Activated CD8-positive, alpha-beta T cell treated with anti-CD3 and anti-CD28 coated beads for 36 hours (primary cell): ENCODE measurements around the gene LRMDA. TPM values are rescaled to one million over a fixed set of nuclear protein-coding genes. Genes with fewer than 3 reads are reported as not detected.

Experiments
- ATAC-seq: fragments of 200-7000 bp; cut with Tn5 transposase; one replicate; pipeline ENCODE4 v1.10.0; 2021; ENCODE audit warnings: mild to moderate bottlenecking, moderate library complexity
- CTCF ChIA-PET: fragments of 350-600 bp; sonication (Branson Sonifier 250); formaldehyde crosslinking; loops from one replicate; lab custom pipeline; 2021; ENCODE audit warnings: antibody characterized with exemption; lab: Charles Lee
- POLR2A ChIA-PET: fragments of 350-600 bp; sonication (Branson Sonifier 250); formaldehyde crosslinking; loops from one replicate; lab custom pipeline; 2021; ENCODE audit warnings: antibody characterized with exemption; lab: Charles Lee
- DNase-seq: peaks from one replicate; pipeline ENCODE4 v3.0.0-alpha.2; 2020
- H3K27ac Mint-ChIP-seq: one replicate; pipeline ENCODE4 v1.8.0; 2021; ENCODE audit warnings: mild to moderate bottlenecking, mixed read lengths
- H3K27me3 Mint-ChIP-seq: one replicate; pipeline ENCODE4 v1.8.0; 2021; ENCODE audit warnings: mixed read lengths
- H3K36me3 Mint-ChIP-seq: one replicate; pipeline ENCODE4 v1.8.0; 2021; ENCODE audit warnings: low read depth, mixed read lengths
- H3K4me1 Mint-ChIP-seq: one replicate; pipeline ENCODE4 v1.8.0; 2021; ENCODE audit warnings: low read depth, mixed read lengths
- H3K4me3 Mint-ChIP-seq: one replicate; pipeline ENCODE4 v1.8.0; 2021; ENCODE audit warnings: mild to moderate bottlenecking, moderate library complexity, mixed read lengths
- H3K9me3 Mint-ChIP-seq: one replicate; pipeline ENCODE4 v1.8.0; 2021; ENCODE audit warnings: mixed read lengths
- CTCF ChIP-seq: fragments of 200-600 bp; IDR thresholded peaks from one replicate; pipeline ENCODE4 v1.8.0; 2022; ENCODE audit warnings: antibody characterized with exemption, mild to moderate bottlenecking
- intact Hi-C: fragments of 100-400 bp; cut with micrococcal nuclease; formaldehyde crosslinking; loops from one replicate; pipeline ENCODE4 v1.10.0; 2022
- total RNA-seq, 2 experiments: library from RNA; stranded (reverse); gene quantifications; one replicate each; pipeline ENCODE4 v1.2.3, GENCODE V29; 2021

LRMDA gene
- total RNA-seq, 2 experiments from 2014 or later: not detected

DNA sequence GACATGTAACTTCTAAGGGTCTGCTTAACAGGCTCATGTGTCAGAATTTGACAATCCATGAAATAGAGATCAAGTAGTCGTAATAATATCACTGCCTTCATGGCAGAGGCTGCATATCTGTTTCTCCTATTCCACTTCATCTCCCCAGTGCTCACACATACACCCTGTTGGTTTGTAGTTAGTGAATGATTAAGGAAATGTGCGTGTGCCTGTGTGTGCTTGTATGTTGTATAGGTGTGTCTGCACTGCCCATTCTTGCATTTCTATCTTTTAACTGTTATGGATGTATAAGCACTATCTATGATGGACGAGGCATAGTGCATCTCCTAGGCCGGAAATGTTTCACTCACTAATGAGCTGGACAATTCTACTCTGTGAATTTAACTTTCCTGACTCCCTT, 985.2 kb downstream of the LRMDA start:
- H3K4me1 Mint-ChIP-seq: no peaks in the 10 kb centered on the region
- intact Hi-C loops: no loop called here
- H3K4me3 Mint-ChIP-seq: no peak overlapping the region

GRCh38 chr10:76420725-76421124, 989.3 kb downstream of the LRMDA start:
- H3K9me3 Mint-ChIP-seq: no peaks in the 10 kb centered on the region
- no peaks in the 10 kb centered on the region for H3K36me3 Mint-ChIP-seq
- H3K27ac Mint-ChIP-seq: no peak overlapping the region
- ChIA-PET POLR2A (no interaction called here), CTCF (no interaction called here)
- H3K4me3 Mint-ChIP-seq: no peak overlapping the region
- no peaks in the 10 kb centered on the region for H3K4me1 Mint-ChIP-seq
- ATAC-seq (no peak), DNase-seq (no peak)
- no peaks in the 10 kb centered on the region for H3K27me3 Mint-ChIP-seq
- TF ChIP-seq CTCF: no peak
- intact Hi-C loops: no loop called here

More for the DNA sequence above, 985.2 kb downstream of the LRMDA start:
- POLR2A ChIA-PET: no interaction called here
- ATAC-seq: no peak
- Mint-ChIP-seq H3K9me3 (peaks cover 5% of the 10 kb centered on the region), H3K27ac (no peak overlapping the region), H3K27me3 (no peaks in the 10 kb centered on the region), H3K36me3 (no peaks in the 10 kb centered on the region)
- no peak for DNase-seq
- CTCF ChIA-PET: no interaction called here
- no peak for TF ChIP-seq CTCF

- Mint-ChIP-seq H3K9me3 (no peaks in the 10 kb centered on the region), H3K4me1 (no peaks in the 10 kb centered on the region), H3K27me3 (no peaks in the 10 kb centered on the region), H3K27ac (no peak overlapping the region), H3K4me3 (no peak overlapping the region), H3K36me3 (no peaks in the 10 kb centered on the region)
- DNase-seq (no peak), ATAC-seq (no peak)
- CTCF ChIA-PET: no interaction called here
- intact Hi-C loops: no loop called here
- POLR2A ChIA-PET: no interaction called here
- TF ChIP-seq CTCF: no peak
These were observed 991.3 kb downstream of the LRMDA start for GRCh38 chr10:76422769-76423168.

GRCh38 chr10:76428551-76429367, 997.3 kb downstream of the LRMDA start:
- TF ChIP-seq CTCF: no peak
- POLR2A ChIA-PET: no interaction called here
- CTCF ChIA-PET: no interaction called here
- no peak overlapping the region for H3K4me3 Mint-ChIP-seq
- H3K36me3 Mint-ChIP-seq: no peaks in the 10 kb centered on the region
- H3K4me1 Mint-ChIP-seq: no peaks in the 10 kb centered on the region
- no peak overlapping the region for H3K27ac Mint-ChIP-seq
- H3K27me3 Mint-ChIP-seq: peaks cover 2% of the 10 kb centered on the region
- intact Hi-C loops: no loop called here
- H3K9me3 Mint-ChIP-seq: peaks cover 2% of the 10 kb centered on the region
- DNase-seq (no peak), ATAC-seq (no peak)

DNA sequence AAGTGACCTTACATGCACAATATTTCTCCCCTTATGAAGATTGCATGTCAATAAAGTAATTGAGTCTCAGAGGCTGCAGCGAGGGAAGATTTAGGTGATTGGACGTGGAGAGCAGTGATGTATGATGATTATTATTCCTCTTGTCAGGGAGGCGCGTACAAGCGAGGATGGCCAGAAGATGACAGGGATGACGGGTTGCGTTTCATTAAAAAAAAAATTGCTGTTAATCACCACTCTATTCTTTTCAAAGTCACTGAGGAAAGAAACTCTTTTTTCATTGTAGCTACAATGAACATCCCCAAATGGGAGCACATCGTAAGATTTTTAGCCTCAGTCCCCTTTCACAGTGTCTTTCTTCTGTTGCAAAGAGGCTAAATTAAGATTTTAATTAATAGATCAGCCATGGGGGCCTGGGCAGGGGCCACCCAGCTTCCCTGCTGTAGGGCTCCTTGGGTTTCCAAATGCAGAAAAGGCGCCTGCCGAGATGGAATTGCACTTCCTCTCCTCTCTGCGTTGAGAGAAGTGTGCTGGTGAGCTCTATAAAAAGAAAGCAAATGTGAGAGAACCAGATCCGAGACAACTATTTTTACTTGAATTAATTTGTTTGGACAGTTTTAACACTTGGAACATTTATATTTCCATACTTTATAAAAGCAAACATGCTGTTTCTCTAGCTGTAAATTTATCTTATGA, 998.1 kb downstream of the LRMDA start:
- intact Hi-C loops: no loop called here
- H3K27me3 Mint-ChIP-seq: peaks cover 2% of the 10 kb centered on the region
- no peaks in the 10 kb centered on the region for H3K36me3 Mint-ChIP-seq
- no peak for DNase-seq
- H3K27ac Mint-ChIP-seq: no peak overlapping the region
- CTCF ChIA-PET: interaction anchor here (1.1 kb wide), 1 partner anchor 10 kb away, joined by 3 read pairs; no protein-coding TSS in a partner anchor
- H3K4me3 Mint-ChIP-seq: no peak overlapping the region
- H3K9me3 Mint-ChIP-seq: peaks cover 2% of the 10 kb centered on the region
- H3K4me1 Mint-ChIP-seq: no peaks in the 10 kb centered on the region
- POLR2A ChIA-PET: no interaction called here
- ATAC-seq: no peak
- TF ChIP-seq CTCF: no peak
